Transverse colon (tissue), 4 donors: ENCODE data around the gene FGA.

Experiments used
- EP300 ChIP-seq: sonication (generic); formaldehyde crosslinking; IDR thresholded peaks from one replicate; pipeline ENCODE4 v1.6.1; 2017; ENCODE audit warnings: antibody characterized with exemption, low read depth
- POLR2A ChIP-seq: fragments of 450-650 bp; IDR thresholded peaks from one replicate; pipeline ENCODE4 v1.6.1; 2016; ENCODE audit warnings: antibody characterized with exemption, mild to moderate bottlenecking, moderate library complexity
- POLR2AphosphoS5 ChIP-seq, 3 donors: sonication (generic); formaldehyde crosslinking; IDR thresholded peaks; one replicate each; pipeline ENCODE4 v1.6.1; 2016; ENCODE audit warnings: antibody characterized with exemption in 3 of 3
- TF ChIP-seq, protein P1 (sequence below), 5 experiments: fragments of 200-600 bp in 3 of 5; fragments of 450-650 bp in 2 of 5; sonication (generic) in 3 of 5; IDR thresholded peaks; 1 replicate in 2 of 5; 2 replicates in 3 of 5; pipeline ENCODE4 v1.5.1; 2016 to 2017; ENCODE audit warnings: antibody characterized with exemption in 5 of 5, inconsistent platforms in 3 of 5, mild to moderate bottlenecking in 2 of 5, moderate library complexity in 1 of 5

DNA sequence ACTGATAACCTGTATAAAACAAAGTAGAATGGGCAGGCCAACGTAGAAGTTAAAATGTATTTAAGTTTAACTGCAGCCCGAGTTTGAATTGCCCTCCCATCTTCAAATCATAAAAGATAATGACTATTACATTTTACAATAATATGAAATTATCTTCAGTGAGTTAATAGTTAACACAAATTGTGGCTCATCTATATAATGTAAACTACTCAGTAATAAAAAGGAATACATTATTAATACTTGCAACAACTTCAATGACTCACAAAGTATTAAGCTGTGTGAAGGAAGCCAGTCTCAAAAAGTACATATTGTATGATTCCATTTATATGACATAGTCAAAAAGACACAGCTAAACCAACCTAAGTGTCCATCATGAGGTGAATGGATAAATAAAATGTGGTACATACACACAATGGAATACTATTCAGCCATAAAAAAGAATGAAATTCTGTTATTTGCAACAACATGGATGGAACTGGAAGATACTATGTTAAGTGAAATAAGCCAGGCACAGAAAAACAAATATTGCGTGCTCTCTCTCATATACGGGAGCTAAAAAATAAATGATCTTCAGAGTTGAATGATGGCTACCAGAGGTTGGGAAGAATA lies 48.2 kb downstream of the FGA start:
- TF ChIP-seq, protein P1, sequence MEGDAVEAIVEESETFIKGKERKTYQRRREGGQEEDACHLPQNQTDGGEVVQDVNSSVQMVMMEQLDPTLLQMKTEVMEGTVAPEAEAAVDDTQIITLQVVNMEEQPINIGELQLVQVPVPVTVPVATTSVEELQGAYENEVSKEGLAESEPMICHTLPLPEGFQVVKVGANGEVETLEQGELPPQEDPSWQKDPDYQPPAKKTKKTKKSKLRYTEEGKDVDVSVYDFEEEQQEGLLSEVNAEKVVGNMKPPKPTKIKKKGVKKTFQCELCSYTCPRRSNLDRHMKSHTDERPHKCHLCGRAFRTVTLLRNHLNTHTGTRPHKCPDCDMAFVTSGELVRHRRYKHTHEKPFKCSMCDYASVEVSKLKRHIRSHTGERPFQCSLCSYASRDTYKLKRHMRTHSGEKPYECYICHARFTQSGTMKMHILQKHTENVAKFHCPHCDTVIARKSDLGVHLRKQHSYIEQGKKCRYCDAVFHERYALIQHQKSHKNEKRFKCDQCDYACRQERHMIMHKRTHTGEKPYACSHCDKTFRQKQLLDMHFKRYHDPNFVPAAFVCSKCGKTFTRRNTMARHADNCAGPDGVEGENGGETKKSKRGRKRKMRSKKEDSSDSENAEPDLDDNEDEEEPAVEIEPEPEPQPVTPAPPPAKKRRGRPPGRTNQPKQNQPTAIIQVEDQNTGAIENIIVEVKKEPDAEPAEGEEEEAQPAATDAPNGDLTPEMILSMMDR (IDR thresholded peaks at IDR 0.05) = no peak
- TF ChIP-seq POLR2A (no peak), POLR2AphosphoS5 (IDR thresholded peaks at IDR 0.05) (no peak), EP300 (no peak)
